GM19397 (cell line): ENCODE results near the gene SRBD1.

ENCODE experiments used
- ATAC-seq: cut with Tn5 transposase; IDR thresholded peaks from one replicate; pipeline ENCODE4 v1.9.1; 2021; ENCODE audit warnings: mild to moderate bottlenecking, moderate library complexity; ENCODE audit not compliant: unreplicated experiment

Gene SRBD1

DNA sequence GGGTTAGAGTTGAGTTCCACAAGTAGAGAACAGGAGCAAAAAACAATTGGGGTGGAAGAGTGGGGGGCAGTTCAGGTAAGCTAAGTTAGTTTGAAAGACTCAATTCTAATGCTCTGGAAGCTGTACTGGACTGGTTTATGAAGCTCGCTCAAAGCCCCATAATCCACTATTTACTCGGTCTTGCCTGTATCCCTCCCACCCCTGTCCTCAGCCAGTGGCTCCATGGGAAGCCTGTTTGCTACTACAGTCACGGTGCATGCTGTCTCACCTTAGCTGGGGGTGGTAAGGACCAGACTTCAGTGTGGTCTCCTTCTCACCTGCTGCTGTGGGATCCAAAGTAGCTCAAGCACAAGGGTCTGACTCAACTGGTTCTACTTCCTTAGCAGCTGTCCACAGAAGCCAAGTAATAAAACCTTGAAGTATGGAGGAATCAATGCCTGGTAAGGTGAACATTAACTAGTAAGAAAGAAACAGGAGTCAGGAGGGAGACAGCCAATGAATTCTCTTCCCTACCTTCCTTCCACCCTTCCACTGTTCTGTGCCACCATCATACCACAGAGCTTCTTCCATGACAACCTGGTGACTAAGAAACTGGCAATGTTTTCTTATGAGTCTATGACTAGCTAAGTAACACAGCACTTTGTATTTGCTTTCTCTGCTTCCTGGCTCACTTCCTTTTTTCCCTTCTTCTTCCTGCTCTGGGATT is 230.8 kb downstream of the SRBD1 start:
- no peak for ATAC-seq

- no peak for ATAC-seq
Observed at GRCh38 chr2:45379399-45380087, 231.5 kb downstream of the SRBD1 start.

- no peak for ATAC-seq
Observed at GRCh38 chr2:45373534-45373933, 237.5 kb downstream of the SRBD1 start.

DNA sequence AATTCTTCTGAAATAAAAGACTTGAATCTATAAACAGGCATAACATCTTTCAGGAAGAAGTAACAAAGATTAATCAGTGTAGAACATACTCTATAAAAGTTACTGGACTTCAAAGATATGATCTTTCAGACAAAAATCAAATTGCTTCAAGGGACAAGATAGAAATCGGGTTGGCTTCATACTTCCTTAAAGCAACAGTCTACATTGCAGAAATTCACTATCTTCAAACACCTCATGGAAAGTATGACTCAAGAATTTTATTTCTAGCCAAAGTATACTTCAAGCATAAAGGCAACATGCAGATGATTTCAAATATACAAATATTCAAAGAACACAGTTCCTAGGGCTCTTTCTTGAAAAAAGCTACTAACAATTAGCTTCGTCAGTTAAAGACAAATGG is 240.7 kb downstream of the SRBD1 start:
- no peak for ATAC-seq

- no peak for ATAC-seq
Observed at GRCh38 chr2:45368792-45369191, 242.3 kb downstream of the SRBD1 start.

DNA sequence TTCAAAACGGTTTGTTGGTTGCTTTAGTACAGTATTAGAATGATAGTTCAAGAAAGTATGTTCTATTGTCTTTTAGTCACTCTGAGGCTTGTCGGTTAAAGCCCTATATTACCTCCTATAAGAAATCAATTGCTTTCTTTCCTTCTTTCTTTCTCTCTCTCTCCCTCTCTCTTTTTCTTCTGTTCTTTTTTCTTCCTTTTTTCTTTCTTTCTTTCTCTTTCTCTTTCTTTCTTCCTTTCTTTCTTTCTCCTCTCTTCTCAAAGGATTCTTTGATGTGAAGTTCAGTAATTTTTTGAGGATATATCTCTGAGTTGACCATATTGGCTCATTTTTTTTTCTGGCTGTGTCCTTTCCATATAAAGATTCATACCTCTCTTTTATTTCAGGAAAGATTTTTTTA is 249.4 kb downstream of the SRBD1 start:
- no peak for ATAC-seq

DNA sequence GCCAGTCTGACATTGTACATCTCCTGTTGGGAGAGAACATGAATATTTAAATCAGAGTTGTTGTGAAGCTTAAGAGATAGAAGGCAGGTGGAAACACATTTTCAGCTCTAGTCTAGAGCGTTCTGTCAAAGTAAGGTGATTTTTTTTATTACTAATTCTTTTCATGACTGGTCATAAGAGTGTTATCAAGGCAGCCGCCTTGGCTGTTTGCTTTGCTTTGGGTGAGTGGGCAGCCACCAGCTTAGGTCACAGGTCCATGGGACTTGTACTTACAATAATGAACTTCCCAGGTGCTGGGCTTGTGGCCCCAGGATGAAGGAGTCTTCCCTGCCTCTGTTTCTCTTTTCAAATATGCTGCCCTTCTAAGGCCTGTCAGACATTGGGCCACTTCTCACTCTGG is 256.3 kb downstream of the SRBD1 start:
- ATAC-seq, result no peak

- no peak for ATAC-seq
Observed at GRCh38 chr2:45353879-45354278, 257.2 kb downstream of the SRBD1 start.

DNA sequence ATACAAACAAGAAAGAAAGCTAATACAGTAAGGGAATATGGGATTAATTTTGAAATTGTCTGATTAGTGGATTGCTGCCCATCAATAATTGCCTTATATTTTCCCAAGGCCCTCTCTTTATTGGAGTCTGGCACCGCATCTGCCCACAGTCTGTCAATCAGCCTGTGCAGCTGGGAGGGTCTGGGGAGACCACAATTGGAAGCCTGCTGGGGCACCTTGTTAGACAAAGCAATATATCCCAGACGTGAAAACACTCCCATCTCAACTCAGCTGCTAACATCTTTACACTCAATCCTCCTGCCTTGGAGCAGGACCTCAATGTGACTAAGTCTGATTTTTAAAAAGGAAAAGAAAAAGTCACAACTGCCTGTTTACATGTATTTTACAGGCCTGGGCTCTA is 258.6 kb downstream of the SRBD1 start:
- ATAC-seq, result no peak

DNA sequence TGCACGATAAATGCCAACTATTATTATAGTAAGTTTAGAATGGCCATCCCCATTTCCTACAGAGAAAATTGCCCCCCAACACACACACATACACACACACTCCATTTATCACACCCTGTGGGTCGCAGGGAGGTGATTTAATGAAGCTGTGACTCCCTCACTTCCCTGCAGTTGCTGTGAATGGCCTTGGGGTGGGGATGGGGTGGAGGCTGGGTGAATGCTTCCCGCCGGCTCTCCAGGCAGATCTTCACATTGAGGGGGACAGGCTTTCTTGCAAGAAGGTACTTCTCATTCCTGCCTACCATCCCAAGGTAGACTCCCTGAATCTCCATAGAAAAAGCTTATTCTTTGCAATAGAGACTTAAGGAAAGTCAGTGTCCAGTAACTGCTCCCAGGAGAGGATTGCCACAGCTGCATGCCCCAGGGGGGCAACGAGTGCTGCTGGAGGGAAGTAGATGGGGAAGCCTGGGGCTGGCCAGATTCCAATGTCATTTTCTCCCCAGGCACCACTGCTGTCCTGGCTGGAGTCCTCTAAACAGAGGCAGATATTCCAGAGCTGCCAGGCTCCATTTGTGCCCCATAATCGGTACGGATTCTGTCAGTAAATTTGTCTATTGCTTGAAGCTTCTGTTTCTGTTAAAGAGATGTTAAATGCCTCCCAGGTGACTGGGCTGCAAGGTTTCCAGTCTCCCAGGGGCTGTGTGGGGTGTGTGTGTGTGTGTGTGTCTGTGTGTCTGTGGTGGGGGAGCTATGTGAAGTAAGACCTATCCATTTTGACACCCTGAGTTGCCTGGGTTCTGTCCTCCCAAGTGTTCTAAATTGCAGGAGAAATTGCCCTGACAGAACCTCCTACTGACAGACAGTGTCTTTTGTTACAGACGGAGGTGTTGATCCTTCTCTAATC is 265.5 kb downstream of the SRBD1 start:
- ATAC-seq, result no peak

DNA sequence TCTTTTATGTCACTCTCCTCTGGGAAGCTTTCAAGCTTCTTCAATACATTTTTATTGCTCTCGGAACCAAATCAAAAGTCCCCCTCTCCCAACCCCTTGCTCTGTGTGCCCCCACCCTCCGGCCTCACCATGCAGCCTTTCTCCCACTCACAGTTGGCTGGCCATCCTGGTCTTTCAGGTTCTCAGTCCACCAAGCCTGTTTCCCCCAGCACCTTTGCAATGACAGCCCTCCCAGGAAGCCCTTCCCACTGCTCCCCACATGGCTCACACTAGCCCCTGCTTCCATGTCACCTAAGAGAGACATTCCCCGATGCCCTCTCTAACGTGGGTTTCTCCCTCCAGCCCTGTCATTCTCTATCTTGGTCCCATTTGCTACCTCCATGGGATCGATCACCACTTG is 266.6 kb downstream of the SRBD1 start:
- ATAC-seq, result no peak

DNA sequence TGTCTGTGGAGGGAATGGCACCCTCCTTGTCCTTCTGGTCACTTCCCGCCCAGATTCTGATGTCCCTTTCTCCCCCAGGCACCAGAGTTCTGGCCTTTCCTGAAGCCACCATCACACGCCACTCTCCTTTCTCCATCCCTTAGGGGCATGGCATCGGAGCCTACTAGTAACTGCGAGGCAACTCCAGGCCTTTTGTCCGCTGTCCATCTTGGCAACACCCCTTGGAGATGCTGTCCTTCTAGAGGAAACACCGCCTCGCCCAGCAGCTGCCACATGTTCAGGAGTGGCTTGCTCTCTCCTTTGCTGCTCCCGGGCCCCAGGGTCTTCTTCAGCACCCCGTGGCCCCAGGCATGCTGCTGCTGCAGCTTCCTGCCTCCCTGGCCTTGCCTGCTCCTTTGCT is 267.0 kb downstream of the SRBD1 start:
- no peak for ATAC-seq

DNA sequence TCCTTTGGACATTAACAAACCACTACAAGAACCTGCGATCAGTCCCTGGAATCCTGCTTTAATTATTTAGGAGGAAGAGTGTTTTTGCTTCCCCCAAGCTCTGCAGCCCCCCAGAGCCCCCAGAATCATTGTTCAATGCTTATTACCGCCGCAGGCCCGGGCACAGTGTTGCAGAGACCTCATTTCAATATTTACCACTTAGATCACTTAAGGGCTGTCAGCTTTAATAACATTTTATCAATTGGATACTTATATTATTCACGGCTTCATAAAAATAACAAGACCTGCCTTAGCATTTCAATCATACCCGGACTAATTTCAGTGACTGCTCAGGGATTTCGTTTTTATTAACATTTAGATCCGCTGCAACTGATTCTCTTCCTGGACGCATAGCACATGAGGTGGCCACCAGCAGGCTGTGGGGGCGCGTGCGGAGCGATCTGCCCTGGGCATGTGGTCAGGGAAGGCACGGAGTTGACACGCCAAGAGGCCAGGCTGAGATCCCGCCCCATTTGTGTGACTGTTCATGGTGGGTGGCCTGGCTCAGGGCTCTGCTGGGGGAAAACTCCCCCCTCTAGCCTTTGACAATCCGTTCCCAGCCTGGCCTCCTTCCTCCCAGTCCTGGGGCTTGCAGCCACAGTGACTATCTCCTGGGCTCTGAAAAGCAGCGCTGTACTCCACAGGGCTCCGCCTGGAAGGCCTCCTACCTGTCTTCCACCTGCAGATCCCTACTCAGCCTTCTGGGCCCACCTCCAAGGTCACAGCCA is 267.6 kb downstream of the SRBD1 start:
- ATAC-seq, result no peak

DNA sequence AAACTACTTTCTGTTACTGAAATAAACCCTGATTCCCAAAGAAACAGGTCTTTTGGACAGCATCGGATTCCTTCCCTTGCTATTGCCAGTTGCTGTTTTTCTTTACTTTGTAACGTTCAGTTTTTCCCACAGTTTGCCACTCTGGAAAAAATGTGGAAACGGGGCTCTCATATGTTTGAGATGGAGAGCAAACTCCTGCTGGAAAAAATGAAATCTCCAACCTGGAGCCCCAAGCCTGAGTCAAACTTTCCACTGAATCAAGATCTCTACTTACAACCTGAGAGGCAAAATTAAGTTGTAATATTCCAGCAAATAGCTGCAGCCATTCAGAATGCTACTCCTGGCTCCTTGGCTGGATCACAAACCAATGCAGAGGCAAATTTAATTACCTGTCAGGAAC is 270.7 kb downstream of the SRBD1 start:
- ATAC-seq, result no peak

- no peak for ATAC-seq
Observed at GRCh38 chr2:45339253-45339652, 271.8 kb downstream of the SRBD1 start.
